Measurements from ENCODE around the gene EFR3B.
"Not testable (repeated sequence)": the region's sequence is repeated elsewhere in the genome, so short reads cannot be mapped to it uniquely, and the experiment has no call there.

EFR3B gene, protein sequence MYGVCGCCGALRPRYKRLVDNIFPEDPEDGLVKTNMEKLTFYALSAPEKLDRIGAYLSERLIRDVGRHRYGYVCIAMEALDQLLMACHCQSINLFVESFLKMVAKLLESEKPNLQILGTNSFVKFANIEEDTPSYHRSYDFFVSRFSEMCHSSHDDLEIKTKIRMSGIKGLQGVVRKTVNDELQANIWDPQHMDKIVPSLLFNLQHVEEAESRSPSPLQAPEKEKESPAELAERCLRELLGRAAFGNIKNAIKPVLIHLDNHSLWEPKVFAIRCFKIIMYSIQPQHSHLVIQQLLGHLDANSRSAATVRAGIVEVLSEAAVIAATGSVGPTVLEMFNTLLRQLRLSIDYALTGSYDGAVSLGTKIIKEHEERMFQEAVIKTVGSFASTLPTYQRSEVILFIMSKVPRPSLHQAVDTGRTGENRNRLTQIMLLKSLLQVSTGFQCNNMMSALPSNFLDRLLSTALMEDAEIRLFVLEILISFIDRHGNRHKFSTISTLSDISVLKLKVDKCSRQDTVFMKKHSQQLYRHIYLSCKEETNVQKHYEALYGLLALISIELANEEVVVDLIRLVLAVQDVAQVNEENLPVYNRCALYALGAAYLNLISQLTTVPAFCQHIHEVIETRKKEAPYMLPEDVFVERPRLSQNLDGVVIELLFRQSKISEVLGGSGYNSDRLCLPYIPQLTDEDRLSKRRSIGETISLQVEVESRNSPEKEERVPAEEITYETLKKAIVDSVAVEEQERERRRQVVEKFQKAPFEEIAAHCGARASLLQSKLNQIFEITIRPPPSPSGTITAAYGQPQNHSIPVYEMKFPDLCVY

DNA sequence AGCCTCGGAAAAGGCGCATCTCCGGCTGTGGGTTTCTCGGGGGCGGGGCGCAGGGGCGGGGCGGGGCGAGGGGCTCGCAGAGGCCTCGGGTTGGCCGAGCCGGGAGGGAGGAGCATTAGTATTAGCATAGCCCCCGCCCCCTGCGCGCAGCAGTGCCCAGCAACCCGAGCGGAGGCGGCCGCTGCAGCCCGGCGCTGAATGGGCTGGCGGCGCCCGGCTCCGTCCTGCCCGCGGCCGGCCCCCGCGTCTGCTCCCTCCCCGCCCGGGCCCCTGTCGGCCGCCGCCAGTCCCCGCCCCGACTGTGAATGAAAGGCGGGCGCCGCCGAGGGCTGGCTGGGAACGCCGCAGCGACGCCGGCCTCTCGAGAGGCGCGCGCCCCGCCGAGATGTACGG lies at the start of gene EFR3B:
TSS of gene EFR3B (plus strand) at position 149 of the 393 bp plus-strand sequence. CDS start at position 386, 237 bp downstream.
- DNase-seq (ENCODE audit: low read depth), result peak; percentile 86

DNA sequence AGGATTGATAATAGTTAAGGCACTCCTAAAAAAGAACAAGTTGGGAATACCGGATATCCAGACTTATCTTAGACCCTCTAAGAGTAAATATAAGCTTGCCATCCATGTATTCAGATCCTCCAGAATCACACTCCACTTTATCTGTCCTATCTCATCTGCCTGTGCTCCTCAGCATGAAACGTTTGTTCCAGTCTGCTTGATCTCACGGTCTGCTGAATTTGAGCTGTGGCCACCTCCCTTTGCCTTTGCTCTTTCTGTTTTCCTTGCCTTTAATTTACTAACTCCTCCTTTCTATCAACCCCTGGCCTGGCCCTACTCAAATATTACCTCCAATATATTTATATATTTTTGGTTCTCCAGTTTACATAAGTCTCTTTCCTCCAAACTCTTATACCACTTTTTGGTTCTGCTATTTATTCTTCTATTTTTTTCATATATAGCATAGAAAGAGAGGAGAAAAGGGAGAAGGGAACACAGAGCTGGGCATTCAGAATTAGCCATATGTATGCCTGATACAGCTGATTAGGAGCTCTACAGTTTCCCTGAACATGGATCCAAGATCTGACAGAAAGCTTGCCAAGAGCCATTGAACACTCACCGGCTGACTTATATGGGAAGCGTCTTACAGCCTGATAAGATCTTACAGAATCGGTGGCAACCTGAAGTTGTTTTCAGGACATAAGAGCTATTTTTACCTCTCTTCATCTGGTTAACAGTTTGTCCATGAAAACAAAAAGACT lies 48.3 kb upstream of the EFR3B start:
- no peak for DNase-seq (ENCODE audit: low read depth)

DNA sequence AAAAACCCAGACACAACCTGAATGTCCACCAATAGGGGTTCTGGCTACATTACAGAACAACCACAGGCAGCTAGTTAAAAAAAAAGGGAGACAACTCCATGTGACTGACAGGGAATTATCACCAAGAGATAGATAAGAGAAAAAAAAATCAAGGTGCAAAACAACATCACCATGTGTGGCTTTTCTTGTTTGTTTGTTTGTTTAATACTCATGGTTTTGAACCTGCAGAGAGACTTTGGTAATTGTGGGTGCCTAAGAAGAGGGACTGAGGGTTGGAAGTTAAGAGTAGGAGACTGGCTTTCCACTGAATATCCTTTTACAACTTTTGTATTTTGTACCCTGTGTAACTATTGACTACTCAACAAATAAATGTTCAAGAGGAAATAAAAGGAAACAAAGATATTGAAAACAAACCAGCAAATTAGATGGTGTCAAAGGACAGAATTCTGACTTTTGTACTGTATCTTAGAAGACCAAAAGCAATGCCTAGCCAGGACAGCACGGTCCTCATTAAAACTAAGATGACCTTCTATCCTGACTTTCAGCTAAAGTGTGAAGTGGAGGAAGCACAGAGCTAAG lies 47.6 kb upstream of the EFR3B start:
- no peak for DNase-seq (ENCODE audit: low read depth)

DNA sequence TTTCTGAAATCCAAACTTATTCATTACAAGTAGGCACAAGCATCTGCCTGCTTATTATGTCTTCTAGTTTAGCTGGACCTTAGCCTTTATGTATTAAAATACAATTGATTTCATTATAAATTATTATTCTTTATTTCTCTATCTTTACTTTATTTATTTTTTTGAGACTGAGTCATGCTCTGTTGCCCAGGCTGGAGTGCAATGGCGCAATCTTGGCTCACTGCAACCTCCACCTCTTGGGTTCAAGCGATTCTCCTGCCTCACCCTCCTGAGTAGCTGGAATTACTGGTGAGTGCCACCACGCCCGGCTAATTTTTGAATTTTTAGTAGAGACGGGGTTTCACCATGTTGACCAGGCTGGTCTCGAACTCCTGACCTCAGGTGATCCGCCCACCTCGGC lies 42.8 kb upstream of the EFR3B start:
- DNase-seq (ENCODE audit: low read depth), result not testable (repeated sequence)

DNA sequence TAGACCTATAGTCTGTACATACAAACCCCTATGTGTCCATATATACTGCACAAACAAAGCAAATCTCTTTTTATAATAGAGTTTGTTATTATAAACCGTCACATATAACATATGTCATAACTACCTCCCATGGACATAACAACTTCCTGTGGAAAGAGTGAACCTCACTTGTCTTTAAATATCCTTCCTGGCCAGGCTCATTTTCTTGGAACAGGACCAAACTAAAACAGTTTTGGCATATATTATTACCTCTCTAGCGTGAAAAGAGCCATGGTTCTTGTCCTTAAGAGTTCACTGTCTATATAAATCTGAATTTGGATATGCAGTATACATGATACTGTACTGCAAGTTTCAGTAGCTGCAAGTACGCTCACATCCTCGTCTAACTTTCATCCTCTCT lies 41.8 kb upstream of the EFR3B start:
- no peak for DNase-seq (ENCODE audit: low read depth)

DNA sequence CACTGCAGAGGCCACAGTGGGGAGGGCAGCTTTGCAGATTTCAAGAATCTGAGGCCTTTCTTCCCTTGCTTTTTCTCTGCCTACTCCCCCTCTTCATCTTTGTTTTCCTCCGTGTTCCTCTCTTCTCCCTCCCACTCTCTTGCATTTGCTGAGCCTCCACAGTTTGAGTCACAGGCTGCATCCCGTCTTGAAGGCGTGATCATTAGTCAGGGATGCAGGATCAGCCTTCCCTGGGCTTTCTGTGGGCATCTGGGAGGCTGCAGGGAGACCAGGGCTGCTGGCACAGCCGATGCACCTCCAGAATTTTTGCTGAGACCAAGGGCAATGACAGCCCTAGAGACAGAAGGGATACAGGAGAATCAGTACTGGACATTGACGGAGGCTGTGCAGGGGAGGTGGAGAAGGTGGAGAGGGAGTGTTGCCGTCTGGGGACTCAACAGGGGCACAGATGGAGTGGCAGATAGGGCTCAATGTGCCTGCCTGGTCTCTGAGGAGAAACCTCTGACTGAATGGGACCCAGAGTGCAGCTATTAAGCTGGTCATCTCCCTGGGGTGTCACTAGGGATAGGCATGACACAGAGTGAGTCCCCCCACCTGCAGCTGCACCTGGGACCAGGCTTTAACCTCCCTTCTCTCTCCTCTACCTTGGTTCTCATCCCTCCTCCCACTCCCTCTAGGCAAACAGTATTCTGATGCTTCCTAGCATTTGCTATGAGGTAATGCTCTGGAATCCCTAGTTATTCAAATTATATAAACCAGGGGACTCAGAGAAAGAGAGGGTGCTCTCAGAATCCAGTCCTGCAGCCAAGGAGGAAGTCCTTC lies 41.2 kb upstream of the EFR3B start:
- DNase-seq (ENCODE audit: low read depth), result no peak

DNA sequence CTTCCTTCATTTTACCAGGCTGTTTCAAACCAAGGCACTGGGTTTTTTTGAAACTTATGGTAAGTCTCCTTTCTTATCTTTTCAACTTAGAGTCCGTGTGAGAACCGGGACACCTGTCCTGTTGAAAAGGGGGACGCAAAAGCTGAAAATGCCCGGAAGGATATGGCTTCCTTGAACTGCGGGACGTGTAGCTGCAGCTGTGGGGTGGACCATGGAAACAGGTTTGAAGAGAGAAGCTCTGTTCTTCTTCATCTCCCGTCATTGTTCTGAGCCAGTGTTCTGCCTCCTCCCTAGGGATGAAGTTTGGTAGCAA lies 40.6 kb upstream of the EFR3B start:
- DNase-seq (ENCODE audit: low read depth), result no peak

DNA sequence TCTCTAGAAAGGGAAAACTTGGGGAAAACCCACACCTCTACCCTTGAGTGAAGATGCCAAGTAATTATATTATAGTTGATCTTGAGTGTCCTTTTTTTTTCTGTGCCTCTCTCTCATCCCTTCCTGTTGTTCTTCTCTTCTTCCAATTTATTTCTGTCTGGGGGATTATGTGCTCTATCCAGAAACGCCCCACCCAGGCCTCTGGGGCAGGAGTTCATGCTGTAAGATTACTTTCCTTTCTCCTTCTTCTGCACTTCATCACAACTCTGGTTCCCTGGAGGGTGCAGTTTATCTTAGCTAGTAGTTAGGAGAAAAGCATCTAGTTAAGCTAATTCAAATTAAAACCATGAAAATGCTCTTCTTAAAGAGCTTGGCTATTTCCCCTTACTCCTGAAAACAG lies 39.8 kb upstream of the EFR3B start:
- DNase-seq (ENCODE audit: low read depth), result no peak

DNA sequence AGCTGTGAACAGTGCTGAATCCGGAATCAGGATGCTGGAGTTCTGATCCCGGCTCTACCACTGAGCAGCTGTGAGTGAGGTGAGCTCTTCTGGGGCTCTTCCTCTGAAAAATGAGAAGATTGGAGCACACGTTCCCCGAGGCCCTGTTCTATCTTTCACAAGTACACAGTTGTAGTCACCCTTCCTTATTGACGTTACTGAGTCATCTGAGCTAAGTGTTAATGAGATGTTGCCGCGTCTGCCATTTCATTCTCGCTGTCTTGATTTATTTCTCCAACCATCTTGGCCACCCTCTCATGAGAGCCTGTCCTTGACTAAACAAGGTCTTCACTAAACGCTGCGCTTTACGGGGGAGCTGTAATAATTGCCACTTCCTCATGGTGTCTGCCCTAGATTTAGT lies 31.9 kb upstream of the EFR3B start:
- no peak for DNase-seq (ENCODE audit: low read depth)

DNA sequence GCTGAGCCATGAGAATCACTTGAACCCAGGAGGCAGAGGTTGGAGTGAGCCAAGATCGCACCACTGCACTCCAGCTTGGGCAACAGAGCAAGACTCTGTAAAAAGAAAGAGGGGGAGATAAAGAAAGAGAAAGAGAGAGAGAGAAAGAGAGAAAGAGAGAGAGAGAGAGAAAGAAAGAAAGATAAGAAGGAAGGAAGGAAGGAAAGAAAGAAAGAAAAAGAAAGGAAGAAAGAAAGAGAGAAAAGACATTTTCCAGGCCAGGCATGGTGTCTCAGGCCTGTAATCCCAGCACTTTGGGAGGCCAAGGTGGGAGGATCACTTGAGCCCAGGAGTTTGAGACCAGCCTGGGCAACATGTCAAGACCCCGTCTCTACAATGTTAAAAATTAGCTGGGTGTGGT lies 30.5 kb upstream of the EFR3B start:
- not testable (repeated sequence) for DNase-seq (ENCODE audit: low read depth)

DNA sequence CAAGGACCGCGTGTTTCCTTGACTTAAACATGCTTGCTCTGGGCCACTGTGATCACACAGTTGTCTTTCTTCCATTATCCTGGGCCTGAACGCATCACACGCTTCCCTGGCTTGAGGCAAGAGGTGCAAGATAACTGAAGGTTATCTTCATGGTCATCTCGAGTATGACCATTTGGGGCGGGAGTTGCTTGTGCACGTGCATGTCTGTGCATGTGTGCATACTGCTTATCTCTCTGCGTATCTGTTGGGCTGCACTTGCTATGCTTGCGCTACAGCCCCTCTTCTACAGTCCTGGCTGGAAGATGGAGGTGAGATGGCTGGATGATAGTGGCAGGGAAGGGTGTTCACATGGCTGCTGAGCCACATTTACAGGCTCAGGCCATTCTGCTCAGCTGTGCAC lies 27.2 kb upstream of the EFR3B start:
- DNase-seq (ENCODE audit: low read depth), result no peak

DNA sequence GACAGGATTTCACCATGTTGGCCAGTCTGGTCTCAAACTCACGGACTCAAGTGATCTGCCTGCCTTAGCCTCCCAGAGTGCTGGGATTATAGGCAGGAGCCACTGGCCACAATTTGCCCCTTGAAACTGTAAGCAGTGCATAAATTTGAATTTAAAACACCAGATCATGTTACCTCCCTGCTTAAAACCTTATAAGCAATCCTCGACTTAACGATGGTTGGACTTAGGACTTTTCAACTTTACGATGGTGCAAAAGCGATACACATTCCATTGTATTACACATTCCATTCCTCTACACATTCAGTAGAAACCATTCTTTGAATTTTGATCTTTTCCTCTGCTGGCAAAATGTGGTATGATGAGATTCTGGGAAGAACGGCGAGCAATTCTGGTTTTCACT lies 23.2 kb upstream of the EFR3B start:
- DNase-seq (ENCODE audit: low read depth), result no peak

DNA sequence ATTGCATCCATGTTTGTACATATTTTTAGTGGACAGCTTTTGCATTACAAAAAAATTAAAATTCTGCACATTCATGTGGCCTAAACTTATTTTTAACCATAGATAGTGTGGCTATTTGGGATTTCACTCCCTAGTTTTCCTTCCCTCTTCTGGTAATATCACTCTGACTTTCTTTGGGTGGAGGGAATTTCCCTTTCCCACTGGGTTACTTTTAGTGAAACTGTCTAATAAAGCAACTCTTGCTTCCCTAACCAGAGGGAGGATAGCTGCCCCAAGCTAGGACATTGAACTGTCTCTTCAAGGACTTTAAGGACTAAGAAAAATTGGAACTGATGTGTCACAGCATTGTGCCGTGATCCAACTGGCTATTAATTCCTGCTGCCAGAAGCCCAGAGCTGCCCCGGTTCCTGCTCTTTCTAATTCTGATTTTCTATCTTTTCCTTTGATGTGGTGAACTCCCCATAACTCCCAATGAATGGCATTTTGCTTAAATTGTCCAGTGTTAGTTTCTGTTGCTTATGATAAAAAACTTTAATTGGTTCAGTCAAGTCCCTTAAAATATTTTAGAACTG lies 20.0 kb upstream of the EFR3B start:
- no peak for DNase-seq (ENCODE audit: low read depth)

DNA sequence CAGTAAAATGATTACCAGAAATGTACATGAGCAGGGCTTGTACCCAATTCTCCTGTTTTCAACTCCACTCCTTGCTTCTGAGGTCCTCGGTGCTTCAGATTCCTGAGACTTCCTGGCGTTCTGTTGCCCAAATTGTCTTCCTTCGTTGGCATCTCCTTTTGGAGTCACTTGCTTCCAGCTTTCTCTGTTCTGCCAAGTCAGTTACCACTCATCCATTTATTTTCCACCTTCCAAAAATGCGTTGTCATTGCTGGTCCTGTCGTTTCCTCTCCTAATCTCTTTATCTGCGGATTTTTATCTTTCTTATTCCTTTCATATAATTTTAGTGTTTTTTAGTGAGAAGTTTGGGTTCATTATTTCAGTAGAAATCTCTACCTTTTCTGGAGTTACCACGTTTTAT lies 18.5 kb upstream of the EFR3B start:
- DNase-seq (ENCODE audit: low read depth), result no peak

DNA sequence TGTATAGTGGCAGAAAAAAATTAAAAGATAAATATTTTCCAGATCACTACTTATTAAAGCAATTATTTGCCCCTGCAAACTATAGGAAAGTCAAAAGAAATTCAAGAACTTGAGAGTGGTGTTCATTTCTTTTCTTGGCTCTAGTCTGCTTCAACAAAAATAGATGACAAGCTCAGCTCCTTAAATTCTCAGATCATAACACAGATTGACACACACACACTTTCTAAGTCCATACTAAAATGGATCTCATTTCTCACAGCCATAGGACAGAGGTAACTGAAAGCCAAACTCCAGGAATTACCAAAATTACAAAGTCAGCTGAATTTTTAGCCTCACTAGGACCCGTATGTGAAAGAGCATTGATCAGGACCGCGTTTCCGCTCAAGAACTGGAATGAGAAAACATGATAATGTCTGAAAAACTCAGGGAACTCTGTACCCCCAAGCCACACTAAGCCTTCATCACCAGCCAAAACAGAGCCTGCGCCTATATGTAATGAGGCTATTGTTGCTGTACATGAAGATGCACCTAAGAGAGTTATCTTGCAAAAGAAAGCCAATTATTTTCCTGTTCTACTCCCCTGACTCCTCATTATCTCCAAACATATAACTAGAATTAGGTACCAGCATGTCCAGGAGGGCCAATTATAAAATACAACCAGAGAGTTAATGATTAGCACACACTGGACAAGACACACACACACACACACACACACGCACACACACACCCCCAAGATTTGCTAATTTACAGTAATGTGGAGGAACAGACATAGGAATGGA lies 16.5 kb upstream of the EFR3B start:
- no peak for DNase-seq (ENCODE audit: low read depth)

DNA sequence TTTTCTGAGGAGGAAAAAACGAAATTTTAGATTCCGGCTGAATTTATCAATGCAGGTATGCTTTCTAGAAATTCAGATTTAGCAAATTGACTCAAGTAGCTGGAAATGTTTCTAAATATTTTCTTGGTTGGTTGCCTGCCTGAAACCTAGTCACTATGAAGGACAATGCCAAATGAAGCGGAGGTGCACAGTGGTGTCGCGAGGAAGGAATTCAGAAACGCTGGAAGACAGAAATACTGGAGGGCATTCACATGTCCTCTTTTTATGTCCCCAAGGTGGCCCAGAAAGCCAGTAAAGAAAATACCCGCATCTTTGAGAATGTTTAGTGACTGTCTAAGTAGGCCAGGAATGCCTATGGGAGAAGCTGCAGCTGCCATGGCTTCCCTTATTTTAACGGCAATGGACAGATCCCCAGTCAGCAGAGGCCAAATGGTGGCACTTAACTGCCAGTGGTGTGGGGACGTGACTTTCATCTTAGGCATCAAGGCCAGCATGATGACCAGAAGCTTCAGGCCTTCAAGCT lies 15.8 kb upstream of the EFR3B start:
- DNase-seq (ENCODE audit: low read depth), result no peak

DNA sequence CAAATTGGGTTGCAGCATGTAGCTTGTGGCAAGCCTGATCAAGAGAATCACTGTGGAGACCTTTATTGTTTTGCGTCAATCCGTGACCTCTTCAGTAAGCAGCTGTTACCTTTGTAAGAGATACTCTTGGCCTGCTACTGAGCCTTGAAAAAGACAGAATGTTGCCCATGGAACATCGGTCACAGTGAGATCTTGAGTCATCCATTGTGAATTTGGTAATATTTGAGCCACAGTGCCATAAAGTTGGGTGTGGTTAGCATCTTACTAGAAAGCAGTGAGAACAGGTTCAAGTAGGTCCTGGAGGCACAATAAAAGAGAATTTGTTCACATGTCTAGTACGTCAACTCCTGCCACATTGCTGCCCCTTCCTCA lies 12.7 kb upstream of the EFR3B start:
- no peak for DNase-seq (ENCODE audit: low read depth)

DNA sequence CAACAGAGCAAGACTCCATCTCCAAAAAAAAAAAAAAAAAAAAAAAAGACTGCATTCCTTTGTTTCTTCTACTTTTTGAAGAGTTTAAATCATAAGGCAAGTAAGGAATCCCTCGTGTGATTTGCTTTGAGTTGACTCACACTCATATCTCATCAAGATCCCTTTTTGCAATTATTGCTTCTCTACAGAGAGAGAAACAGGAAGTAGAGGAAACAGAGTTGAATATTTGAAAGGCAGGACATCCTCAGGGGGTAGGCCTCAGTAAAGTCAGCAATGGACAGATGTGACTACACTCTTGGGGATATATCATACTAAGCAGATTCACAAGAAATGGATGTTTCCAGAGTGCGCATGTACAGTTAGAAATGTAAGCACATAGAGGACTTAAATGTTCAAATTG lies 11.2 kb upstream of the EFR3B start:
- DNase-seq (ENCODE audit: low read depth), result no peak

DNA sequence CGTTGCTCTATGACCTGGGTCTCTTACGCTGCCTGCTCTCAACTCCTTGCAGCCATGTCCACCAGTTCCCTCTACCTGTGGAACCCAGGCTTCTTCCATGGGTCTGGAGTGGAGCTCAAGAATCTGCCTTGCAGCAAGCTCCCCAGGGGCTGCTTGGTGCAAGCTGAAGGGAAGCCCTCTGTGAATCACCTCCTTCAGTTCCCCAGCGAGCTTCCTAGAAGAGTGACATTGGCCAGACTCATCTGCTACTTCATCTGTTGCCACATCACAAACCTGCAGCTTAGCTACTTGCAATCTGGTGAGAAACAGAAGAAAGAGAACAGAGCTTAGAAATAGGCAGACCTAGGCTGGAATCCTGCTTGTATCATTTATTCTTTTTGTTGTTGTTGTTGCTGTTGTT lies 9.8 kb upstream of the EFR3B start:
- DNase-seq (ENCODE audit: low read depth), result no peak

DNA sequence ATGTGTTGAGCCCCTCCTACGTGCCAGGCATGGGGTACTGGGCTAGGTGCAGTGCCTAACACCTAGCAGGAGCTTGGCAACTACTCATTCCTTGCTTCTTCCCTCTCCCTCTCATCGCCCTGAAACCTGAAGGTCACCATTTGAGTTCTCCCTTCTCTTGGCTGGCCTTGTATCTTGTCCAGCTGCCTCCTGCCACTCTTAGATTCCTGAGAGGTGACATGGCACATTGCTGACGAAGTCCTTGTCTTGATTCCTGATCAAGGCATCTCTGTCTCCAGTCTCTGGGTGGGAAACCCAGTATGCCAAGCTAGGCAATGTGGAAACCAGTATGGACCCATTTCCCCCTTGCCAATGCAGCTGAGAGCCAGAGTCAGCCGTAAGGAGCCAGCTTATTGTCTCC lies 9.0 kb upstream of the EFR3B start:
- no peak for DNase-seq (ENCODE audit: low read depth)

All from T-helper 22 cell (primary cell).